GM19351 (cell line): ENCODE data around the gene RBP2.

Experiments used
- ATAC-seq: cut with Tn5 transposase; IDR thresholded peaks from one replicate; pipeline ENCODE4 v1.9.1; 2021; ENCODE audit warnings: mild to moderate bottlenecking, moderate library complexity; ENCODE audit not compliant: unreplicated experiment

The RBP2 gene

DNA sequence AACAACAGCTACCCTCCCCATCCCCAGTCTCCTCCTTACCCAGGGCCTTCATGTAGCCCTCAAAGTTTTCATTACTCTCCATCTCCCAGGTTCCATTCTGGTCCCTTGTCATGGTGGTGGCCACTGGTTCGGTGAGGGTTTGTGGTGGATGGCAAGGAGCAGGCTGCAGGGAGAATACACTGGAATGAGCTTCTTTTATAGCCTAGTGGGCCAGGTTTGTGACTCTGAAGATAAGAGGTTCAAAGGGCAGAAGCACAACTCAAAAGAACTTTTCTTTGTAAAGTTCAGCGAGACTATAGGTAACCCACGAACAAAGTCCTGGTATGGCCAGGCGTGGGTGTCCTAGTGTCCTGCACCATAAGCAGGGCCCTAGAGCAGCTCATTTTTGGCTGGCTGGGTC, at the start of gene RBP2:
TSS of gene RBP2 (minus strand) at position 169 of the 400 bp plus-strand sequence. CDS start at position 112, 57 bp downstream.
- no peak for ATAC-seq

DNA sequence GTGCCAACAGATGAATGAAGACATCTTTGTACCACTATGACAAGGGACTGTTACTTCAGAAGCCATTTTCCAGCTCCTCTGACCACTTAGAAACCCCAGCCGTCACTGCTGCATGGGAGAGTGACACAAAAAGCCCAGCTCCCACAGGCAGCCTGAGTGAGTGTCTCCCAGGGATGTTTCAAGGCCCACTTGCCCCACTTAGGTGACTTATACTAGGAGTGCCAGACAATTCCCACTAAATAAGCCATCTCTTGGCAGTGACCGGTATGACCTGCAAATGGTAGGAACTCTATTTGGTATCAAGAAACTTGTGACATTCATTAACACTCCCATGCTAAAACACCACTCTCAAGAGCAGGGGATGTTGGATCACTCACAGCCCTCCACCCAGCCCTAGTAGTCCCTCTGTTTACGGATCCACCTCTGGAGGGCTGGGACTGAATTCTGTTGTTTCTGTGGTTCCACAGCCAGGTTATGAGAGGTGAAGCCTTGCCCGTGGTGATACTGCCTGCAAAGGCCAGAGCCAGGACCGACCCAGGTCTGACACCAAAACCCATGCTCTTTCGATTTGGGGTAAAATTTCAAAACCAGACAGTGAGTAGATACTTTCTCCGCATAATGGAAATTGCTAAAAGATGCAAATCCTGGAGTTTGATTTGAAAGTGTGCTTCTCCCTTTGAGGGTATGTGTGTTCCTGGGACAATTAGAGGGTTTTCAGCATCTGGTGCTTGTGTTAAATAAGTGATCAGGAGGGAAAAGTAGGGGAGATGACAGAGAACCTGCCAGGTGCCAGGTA, 48.7 kb upstream of the RBP2 start:
- ATAC-seq, result no peak

DNA sequence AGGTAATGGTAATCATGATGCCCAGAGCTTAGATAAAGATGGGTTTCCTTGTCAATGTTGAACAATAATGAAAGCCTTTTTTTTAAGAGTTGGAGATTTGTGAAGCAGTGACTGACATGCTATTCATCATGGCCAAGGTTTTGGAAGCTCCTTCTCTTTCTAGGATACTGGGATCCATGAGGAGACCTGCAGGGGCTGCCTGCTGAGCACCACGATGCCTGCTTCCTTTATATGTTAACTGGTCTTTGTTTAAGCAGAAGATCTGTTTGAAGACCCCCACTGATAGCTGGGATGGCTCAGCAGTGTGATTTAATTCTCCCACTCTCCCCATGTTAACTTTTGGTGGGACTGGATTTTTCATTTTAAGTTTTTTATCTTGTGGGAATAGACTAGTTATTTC, 47.4 kb upstream of the RBP2 start:
- no peak for ATAC-seq

DNA sequence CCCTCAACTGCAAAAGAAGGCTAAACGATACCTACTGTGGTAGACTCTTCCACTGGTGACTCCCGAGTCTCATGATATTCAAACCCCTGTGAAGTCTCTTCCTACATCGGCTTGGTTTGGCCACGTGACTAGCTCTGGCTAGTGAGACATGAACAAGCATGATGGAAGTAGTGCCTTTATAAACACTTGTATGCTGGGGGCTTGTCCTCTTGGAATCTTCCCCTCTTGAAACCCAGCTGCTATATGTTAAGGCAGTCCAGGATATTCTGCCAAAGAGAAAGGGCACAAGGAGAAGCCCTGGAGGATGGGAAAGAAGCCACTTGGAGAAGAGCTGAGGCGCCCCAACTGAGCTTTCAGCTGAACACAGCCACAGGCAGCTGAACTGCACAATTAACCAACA, 46.9 kb upstream of the RBP2 start:
- ATAC-seq, result no peak

DNA sequence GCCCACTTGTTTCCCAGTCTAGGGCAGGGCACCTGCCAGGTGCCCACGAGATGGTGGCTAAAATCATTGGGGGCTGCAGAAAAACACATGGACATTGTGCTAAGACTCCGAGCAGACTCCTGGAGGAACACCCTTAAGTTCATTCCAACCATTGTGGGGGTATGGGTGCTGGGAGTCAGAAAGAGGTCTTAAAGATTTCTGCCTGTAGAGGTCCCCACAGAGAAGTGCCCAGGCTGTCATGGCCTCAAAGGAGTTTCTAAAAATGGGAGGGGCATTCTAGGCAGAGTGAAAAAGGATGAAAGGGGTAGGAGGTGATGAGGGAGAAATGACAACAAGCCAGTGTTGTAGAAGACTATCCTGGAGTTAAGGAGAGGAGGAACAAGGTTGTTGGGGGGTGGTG, 46.1 kb upstream of the RBP2 start:
- ATAC-seq, result no peak

DNA sequence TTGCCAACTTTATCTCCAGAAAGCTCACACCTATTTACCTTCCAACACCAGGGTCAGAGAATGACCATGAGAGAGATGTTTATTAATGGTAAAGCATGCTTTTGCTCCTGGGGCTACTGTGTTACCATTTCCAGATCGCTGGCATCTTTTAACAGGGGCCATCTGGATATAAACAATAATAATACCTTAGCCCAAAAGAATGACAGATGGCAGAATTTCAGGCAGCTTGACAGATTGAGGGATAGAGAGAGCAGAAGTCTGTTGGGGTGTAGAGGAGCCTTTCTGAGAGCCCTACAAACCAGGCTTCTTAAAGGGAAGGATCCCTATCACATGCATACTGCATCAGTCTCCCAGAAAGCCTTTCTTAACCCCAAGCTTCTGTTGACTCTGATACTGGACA, 45.5 kb upstream of the RBP2 start:
- no peak for ATAC-seq

DNA sequence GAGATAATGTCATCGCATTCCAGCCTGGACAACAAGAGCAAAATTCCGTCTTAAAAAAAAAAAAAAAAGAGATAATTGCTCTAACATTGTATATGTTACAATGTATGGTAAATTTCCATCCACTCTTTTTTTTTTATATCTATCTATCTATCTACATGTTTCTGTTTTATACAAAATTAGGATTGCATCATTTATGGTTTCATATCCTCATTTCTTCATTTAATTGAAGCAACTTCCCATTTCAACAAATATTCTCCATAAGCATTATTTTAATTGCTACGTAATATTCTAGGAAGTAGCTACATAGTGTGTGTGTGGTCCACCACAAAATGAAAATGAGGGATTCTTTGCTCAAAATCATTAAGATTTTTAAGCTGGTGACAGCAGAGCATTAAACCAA, 44.8 kb upstream of the RBP2 start:
- no peak for ATAC-seq

DNA sequence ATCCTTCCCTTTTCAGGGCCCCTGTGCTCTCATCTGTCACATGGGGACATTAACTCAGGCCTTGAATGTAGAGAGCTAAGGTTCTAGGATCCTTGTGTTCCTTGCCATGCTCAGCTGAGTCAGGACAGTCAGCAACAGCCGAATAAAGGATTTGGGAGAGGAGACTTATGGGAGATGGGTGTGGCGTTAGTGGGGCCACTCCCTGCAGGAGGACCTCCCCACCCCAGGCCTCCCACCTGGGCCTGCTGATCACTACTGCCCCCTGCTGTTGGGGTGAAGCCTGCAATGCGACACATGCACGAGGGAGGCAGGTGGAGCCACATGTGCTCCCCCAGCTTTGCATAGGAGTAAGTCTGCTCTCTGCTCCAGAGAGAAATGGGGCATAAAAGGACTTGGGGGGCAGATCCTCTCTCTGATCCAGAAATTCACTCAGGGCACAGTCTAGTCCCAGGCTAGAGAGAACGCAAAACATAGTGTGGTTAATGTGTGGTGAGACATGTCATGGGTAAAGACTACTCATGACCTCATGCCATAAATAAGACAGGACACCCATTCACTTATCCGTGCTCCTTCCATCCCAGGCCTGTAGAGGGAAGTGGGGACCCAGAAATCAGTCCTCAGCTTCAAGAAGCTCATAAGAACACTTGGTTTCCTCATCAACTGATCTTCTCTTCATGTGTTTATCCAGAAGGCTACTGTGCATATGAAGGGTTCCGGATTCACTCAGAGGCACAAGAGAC, 43.9 kb upstream of the RBP2 start:
- peak; percentile 83 for ATAC-seq

DNA sequence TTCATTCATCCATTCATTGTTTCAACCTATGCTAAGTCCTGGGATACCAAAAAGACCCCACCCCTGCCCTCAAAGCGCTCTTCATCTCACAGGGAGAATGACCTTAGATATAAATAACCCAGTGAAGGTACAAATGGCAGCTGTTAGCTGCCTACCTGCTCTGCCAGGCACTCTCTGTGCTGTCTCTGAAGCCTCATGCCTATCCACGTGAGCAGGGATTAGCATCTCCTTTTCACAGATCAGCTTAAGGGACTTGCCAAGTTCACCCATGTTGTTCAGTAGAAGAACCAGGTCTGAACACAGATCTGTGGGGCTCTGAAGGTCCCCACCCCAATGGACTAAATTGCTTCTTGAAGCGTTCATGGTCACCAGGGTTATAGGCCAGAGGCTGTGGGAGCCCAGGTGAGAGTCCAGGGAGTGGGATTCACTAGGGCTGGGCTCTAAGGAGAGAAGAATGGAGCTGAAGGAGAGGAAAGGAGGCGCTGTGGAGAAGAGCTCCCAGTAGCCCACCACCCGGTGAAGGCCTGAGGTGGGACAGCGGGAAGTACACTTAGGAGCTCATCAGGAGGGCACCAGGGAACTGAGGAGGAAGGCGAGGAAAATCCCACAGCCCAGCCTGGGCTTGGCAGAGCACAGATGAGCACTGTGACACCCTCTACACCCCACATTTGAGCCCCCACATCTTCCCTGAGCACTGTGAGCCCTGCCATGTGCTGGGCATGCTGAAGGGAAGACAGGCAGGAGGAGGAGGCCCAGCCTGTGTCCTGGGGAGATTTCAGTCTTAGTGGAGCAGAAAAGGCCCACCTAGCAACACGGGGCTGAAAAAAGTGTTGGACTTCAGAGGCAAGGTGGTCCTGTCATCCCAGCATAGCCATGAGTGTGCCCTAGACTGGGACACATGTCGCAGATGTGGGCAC, 42.9 kb upstream of the RBP2 start:
- no peak for ATAC-seq

DNA sequence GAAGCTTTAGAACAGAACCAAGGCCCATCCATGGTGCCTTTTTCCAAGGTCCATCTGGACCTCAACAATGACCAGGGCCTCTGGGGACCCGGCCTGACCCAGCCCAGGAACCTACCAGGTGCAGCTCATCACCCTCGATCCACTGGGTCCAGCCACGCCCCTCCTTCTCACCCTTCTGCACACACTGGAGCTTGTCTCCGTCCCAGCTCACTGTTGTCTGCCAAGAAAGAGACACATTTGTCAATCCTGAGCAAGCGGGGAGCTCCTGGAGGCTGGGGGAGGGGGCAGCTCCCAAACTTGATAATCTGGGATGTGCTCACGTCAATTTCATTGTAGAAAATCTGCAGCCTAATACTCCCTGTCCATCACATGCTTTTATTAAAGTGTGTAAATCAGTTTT, 42.0 kb upstream of the RBP2 start:
- no peak for ATAC-seq

DNA sequence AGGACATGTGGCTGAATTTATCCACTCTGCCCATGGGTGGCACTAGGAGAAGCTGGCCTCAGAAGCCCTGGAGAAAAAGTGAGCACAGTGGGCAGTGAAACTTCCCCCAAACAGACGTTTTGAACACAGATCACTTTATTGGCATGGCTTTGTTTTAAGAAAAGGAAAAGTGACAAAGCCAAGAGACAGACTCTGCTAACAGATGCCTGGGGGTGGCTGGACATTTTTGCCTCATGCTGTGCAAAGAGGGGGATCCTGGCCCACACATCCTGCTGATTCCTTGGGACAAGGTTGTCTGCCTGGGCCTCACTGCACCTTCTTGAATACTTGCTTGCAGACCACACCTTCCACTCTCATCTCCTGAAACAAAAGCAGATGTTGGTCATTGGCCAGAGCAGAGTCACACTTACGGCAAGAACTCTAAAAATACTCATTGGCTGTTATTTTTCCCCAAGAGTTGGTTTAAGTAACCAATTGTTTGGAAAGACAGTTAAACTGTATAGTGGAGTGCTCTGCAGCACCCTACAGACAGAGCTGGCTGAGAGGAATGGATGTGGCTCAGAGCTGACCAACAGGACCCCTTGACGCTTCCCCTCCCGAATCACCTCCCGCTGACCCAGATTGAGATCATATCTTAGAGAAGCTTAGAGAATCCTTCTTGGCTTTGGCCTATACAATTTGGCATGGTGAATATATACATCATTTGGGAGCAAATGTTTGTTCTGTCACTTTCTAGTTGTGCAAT, 41.2 kb upstream of the RBP2 start:
- no peak for ATAC-seq

DNA sequence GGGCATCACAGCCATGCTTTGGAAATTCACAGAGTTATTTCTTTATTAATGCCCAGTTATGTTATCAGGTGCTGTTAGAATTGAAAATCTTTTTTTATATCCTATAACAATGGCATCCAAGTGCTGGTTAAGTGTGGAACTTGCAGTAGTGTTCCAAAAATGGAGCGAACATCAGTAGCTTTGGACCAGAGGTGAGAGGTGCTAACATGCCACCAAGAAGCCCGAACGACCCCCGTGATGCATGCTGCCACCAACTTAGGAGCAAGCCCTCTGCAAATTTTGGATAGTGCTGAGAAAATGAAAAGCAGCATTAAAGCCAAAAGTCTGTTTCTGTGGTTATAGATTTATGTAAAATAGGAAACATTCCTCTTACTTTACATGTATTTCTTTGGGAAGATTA, 38.4 kb upstream of the RBP2 start:
- no peak for ATAC-seq

DNA sequence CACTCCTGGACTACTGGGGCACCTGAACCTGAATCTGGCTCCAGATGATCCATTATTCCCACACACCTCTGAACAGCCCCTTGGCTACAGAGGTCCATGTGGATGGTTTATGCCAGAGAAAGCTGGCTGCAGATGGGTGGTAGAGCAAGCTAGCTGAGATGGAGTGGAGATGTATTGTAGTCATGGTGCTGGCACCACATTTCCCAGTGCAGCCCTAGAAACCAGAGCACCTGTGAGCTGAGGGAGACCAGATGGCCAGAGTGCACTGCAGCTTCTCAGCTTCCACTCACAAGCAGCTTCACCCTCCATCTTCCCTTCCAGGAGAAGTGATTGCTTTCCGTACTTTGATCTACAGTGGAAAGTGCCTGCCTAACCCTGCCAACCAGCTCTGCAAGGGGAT, 33.3 kb upstream of the RBP2 start:
- ATAC-seq, result no peak

DNA sequence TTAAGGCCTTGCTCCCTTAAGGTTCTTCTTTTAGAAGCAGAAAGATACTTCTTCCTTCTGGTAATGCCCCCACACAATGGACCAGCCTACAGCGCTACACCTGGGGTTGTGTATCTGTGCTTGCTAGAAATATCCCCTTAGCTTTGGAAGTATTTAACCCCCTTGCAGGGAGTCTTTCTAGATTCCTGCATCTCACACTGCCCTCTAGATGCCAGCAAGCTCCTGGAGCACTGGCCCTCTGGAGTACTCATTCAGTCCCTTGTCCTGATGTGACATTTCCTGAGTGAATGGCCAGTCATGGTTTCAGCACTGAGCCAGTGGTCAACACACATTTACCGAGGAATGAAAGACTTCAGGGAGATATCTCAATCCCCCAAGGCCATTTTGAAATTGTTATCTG, 30.4 kb upstream of the RBP2 start:
- no peak for ATAC-seq

DNA sequence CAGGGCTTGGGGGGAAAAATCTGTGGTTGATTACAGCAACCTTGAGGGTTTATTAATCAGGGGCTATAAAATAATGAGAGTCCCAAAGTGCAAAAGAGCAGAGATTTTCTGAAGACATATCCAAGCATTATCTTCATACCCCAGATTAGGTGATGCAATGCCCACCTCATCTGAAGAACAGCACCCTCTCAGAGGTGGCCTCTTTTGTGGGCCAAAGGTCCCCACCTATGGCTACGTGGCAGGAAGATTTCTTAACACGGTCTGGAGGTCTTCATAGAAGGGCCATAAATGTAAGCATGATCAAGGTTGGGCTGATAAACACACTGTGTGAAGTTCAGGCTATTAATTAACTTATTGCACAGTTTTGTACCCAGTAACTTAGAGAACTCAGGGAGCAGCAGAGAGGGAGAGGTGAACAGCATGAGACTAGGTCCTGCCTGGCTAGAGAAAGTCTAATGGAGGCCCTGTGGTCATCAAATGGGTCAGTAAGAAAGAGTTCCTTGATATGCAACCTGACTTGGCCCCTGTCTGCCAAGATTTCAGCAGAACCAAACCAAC, 29.6 kb upstream of the RBP2 start:
- no peak for ATAC-seq

DNA sequence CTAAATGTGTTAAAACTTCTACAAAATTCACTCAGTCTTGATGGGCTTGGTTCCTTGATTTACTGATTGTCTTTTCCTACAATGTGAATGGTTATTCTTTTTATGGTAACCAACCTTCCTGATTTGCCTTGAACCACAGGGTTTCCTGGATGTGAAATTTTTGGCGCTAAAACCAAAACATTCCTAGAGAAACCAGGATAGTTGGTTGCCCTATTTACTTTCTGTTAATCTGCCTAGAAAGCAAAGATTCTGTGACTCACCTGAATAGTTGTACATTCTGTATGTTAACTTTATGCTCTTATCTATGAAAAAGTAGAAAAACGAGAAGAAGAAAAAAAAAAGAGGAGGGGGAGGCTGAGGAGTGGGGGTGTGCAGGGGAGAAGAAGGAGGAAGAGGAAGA, 23.2 kb upstream of the RBP2 start:
- ATAC-seq, result no peak

DNA sequence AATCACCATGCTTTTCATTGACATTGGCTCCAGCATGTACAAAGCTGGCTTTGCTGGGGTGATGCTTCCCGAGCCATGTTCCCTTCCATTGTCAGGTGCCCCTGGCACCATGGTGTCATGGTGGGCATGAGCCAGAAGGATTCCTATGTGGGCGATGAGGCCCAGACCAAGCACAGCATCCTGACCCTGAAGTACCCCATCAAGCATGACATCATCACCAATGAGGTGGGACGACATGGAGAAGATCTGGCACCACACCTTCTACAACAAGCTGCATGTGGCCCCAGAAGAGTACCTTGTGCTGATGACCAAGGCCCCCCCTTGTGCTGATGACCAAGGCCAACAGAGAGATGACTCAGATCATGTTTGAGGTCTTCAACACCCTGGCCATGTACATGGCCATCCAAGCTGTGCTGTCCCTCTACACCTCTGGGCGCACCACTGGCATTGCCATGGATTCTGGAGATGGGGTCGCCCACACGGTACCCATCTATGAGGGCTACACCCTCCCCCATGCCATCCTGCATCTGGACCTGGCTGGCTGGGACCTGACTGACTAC, 17.6 kb upstream of the RBP2 start:
- no peak for ATAC-seq

DNA sequence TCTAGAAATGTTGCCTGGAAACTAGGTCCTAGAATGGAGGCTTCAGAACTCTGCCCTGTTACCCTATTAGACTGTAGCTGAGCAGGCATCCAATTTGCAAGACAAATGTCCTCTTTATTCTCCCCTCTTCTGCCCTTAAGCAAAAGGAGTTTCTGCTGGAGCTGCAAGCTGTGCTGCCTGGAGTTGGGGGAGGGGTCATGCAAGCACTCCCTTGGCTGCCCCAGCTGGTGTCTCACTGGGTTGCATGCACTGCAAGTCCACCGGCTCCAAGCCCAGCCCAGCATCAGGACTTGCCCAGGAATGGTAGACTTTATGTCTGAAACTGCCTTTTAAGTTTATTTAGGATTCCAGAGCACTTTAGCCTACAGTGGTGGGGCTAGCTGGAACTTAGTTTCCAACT, 15.7 kb upstream of the RBP2 start:
- no peak for ATAC-seq

DNA sequence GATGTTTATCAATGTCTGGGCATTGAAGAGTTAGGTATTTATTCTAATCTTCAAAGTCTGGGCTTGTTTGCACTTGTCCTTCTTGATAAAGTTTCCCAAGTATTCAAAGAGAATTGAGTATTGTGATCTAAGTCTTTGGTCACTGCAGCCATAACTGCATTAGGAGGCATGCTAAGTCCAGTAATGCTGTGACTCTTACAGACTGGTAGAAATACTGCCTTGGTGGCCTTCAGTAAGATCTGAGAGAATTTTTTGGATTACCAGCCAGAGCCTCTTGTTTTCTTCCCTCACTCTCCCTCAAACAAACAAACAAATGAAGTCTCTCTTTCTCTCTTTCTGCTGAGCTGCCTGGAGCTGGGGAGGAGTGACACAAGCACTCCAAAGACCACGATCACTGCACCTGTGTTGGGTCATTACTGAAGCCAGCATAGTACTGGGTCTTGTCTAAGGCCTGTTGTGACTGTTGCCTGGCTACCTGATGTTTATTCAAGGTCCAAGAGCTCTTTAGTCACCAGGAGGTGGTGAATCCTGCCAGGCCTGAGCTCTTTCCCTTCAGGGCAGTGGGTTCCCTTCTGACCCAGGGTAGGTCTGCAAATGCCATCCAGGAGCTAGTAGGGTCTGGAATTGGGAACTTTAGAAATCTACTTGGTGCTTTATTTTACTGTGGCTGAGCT, 14.8 kb upstream of the RBP2 start:
- no peak for ATAC-seq

DNA sequence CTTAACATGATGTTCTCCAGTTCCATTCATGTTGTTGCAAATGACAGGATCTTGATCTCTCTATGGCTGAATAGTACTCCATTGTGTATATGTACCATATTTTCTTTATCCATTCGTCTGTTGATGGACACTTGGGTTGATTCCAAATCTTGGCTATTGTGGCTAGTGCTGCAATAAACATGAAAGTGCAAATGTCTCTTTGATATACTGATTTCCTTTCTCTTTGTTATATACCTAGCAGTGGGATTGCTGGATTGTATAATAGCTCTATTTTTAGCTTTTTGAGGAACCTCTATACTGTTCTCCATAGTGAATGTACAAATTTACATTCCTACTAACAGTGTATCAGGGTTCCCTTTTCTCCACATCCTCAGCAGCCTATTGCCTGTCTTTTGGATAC, 5.9 kb upstream of the RBP2 start:
- no peak for ATAC-seq
